Erythroblast (primary cell): Measurements from ENCODE around the gene ASTL.

Source experiments
- GATA1 ChIP-seq: IDR thresholded peaks from 2 replicates; pipeline ENCODE4 v1.6.1; 2011; ENCODE audit warnings: low read depth, mild to moderate bottlenecking, control low read depth, low read length, moderate library complexity
- POLR2A ChIP-seq: IDR thresholded peaks from 2 replicates; pipeline ENCODE4 v1.6.1; 2011; ENCODE audit warnings: mild to moderate bottlenecking, low read length

DNA sequence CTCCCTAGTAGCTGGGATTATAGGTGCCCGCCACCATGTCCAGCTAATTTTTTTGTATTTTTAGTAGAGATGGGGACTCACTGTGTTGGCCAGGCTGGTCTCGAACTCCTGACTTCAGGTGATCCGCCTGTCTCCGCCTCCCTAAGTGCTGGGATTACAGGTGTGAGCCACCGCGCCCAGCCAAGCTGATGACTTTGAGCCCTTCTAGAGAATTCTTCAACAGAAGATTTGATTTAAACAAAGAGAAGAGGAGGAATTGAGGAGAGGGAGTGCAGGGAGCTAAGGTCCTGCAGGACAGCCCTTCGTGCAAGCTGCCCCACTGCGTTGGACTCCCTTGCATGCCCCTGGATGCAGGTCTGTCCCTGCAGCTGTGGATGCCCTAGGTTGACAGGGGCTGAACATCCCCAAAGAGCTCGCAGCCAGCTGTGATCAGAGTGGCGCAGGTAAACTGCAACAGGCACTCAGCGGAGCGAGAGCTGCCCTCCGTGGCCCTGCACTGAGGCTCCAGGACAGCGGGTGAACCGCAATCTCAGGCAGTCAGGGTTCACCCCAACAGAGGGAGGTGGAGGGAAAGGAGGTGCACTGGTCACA lies 35.6 kb downstream of the ASTL start:
- TF ChIP-seq POLR2A: no peak
- no peak for TF ChIP-seq GATA1
